Osteoblast (primary cell): ENCODE measurements around the gene HOXB13. TPM values are rescaled to one million over a fixed set of nuclear protein-coding genes. Genes with fewer than 3 reads are reported as not detected.
A peak's percentile ranks its signal among the peaks of the same experiment; 100 is the strongest.

Experiments
- DNase-seq: peaks from one replicate; pipeline ENCODE4 v3.0.0; 2011; ENCODE audit warnings: low spot score, mixed read lengths; ENCODE audit not compliant: insufficient read length; ENCODE audit errors: missing footprints
- H2AFZ ChIP-seq: 2 replicates; pipeline ENCODE4 v1.6.0; 2011; ENCODE audit warnings: mild to moderate bottlenecking, low read length
- H3K27ac ChIP-seq: 2 replicates; pipeline ENCODE4 v1.5.1; 2011; ENCODE audit warnings: mild to moderate bottlenecking, low read depth, low read length, moderate library complexity
- H3K27me3 ChIP-seq: 2 replicates; pipeline ENCODE4 v1.6.0; 2012; ENCODE audit warnings: mild to moderate bottlenecking, control low read depth, inconsistent platforms, low read length, moderate library complexity; ENCODE audit not compliant: insufficient read depth
- H3K36me3 ChIP-seq: 2 replicates; pipeline ENCODE4 v1.5.1; 2011; ENCODE audit warnings: mild to moderate bottlenecking, low read length, control low read depth, moderate library complexity; ENCODE audit not compliant: insufficient read depth
- H3K4me1 ChIP-seq: 2 replicates; pipeline ENCODE4 v1.5.1; 2011; ENCODE audit warnings: mild to moderate bottlenecking, low read length, control low read depth, moderate library complexity; ENCODE audit not compliant: insufficient read depth
- H3K4me2 ChIP-seq: 2 replicates; pipeline ENCODE4 v1.6.0; 2011; ENCODE audit warnings: mild to moderate bottlenecking, low read length; ENCODE audit not compliant: insufficient read depth
- H3K4me3 ChIP-seq: fragments of 200-600 bp; sonication (generic); 3 replicates; pipeline ENCODE4 v1.5.1; 2012; ENCODE audit warnings: mild to moderate bottlenecking, low read length, inconsistent platforms; ENCODE audit not compliant: insufficient read depth
- H3K79me2 ChIP-seq: 2 replicates; pipeline ENCODE4 v1.6.0; 2012; ENCODE audit warnings: mild to moderate bottlenecking, low read length, control low read depth, inconsistent platforms; ENCODE audit not compliant: insufficient read depth
- H3K9me3 ChIP-seq: 2 replicates; pipeline ENCODE4 v1.5.1; 2011; ENCODE audit warnings: low read depth, low read length, control low read depth
- H4K20me1 ChIP-seq: 2 replicates; pipeline ENCODE4 v1.6.0; 2012; ENCODE audit warnings: mild to moderate bottlenecking, low read length, control low read depth; ENCODE audit not compliant: insufficient read depth
- total RNA-seq: library from RNA; depleted of rRNA; stranded (reverse); fragments of >200 nt; gene quantifications from 2 replicates; pipeline ENCODE4 v1.2.3, GENCODE V29; 2012
- TF ChIP-seq, protein P1 (sequence below): IDR thresholded peaks from 2 replicates; pipeline ENCODE4 v1.5.1; 2011; ENCODE audit warnings: mild to moderate bottlenecking, low read depth, low read length, moderate library complexity; ENCODE audit errors: extremely low read depth

The HOXB13 gene
- total RNA-seq, 1 donor, result not detected

DNA sequence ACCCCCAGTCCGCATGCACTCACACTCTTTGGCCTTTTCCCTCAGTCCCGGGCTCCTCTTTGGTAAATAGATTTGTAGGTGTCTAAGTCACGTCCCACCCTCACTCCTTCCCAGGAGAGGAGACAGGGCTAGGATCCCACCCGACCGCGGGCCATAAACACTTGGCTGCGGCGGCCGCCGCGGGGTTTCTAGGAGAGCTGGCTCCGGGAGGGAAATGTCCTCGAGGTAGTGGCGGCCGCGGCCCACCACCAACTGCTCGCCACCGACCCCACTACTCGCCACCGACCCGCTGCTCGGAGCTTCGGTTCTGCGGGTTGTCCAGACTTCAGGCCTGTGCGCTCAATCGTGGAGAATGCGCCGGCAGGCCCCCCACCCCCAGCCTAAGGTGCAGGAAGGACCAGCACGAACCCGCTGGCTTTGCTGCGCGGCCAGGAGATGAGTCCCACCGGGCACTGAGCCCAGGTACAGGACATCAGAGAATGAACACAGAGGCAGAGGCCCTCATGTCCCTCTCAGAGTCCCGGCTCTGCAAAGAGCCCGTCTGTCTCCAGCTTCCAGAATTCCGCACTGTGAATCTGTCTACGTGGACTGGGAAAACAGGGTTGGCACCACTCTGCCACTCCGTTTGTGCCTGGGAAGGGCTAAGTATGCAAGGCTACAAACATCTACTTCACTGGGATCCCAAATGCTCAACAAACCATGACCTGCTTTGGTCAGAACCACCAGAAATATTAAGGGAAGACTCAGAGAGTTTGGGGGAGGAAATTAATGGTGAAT is 3.1 kb downstream of the HOXB13 start:
- TF ChIP-seq, protein P1, sequence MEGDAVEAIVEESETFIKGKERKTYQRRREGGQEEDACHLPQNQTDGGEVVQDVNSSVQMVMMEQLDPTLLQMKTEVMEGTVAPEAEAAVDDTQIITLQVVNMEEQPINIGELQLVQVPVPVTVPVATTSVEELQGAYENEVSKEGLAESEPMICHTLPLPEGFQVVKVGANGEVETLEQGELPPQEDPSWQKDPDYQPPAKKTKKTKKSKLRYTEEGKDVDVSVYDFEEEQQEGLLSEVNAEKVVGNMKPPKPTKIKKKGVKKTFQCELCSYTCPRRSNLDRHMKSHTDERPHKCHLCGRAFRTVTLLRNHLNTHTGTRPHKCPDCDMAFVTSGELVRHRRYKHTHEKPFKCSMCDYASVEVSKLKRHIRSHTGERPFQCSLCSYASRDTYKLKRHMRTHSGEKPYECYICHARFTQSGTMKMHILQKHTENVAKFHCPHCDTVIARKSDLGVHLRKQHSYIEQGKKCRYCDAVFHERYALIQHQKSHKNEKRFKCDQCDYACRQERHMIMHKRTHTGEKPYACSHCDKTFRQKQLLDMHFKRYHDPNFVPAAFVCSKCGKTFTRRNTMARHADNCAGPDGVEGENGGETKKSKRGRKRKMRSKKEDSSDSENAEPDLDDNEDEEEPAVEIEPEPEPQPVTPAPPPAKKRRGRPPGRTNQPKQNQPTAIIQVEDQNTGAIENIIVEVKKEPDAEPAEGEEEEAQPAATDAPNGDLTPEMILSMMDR, result no peak
- H3K27ac ChIP-seq, result no peak overlapping the region
- peaks cover 5% of the 10 kb centered on the region for H3K4me1 ChIP-seq
- H3K27me3 ChIP-seq, result peaks cover 100% of the 10 kb centered on the region
- no peaks in the 10 kb centered on the region for H3K36me3 ChIP-seq
- no peaks in the 10 kb centered on the region for H3K9me3 ChIP-seq
- H3K4me2 ChIP-seq, result peak overlapping the region; percentile 48
- H3K79me2 ChIP-seq, result no peaks in the 10 kb centered on the region
- H4K20me1 ChIP-seq, result peaks cover 3% of the 10 kb centered on the region
- no peak for DNase-seq
- H2AFZ ChIP-seq, result peak overlapping the region; percentile 22
- H3K4me3 ChIP-seq, result no peak overlapping the region

GRCh38 chr17:48725004-48725287 is 3.6 kb downstream of the HOXB13 start:
- peaks cover 5% of the 10 kb centered on the region for H3K4me1 ChIP-seq
- TF ChIP-seq, protein P1, result no peak
- H4K20me1 ChIP-seq, result peaks cover 3% of the 10 kb centered on the region
- DNase-seq, result no peak
- H3K4me2 ChIP-seq, result peak overlapping the region; percentile 48
- peak overlapping the region; percentile 22 for H2AFZ ChIP-seq
- H3K27ac ChIP-seq, result no peak overlapping the region
- no peaks in the 10 kb centered on the region for H3K36me3 ChIP-seq
- no peaks in the 10 kb centered on the region for H3K79me2 ChIP-seq
- H3K4me3 ChIP-seq, result no peak overlapping the region
- peaks cover 100% of the 10 kb centered on the region for H3K27me3 ChIP-seq
- H3K9me3 ChIP-seq, result no peaks in the 10 kb centered on the region

DNA sequence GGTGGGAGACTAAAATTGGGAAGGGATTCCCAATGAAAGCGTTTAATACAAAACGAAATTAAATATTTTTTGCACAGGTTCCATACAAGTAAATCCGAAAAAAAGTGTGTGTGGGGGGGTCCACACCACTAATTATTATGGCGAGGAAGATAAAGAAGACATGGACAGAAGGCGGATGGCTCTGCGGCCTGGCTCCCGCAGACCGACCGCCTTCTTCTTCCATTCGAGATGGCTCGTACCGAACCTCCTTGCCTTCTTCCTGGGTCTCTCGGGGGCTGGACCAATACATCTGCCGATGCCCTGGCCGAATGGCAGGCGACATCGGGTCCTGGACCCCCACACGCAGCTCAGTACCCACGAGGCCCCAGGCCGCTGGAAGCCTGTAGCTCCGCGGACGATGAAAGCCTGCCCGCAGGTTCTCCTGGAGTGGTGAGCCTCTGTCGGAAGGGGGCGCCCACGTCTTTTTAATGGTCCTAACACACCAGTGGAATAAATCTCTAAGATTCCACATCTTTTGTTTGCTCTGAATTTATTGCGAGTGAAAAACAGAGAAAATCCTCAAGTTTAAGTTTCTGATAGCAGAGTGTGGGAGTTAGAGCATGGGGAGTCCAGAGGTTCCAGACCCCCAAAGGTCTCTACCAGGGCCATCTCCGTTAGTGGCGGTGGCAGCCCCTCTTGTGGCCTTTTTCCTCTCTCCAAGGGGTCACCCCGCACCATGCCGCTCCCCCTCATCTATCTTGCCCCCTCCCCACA is 4.1 kb downstream of the HOXB13 start:
- Histone ChIP-seq H3K4me2 (peak overlapping the region; percentile 48), H3K36me3 (no peaks in the 10 kb centered on the region), H4K20me1 (peaks cover 3% of the 10 kb centered on the region), H3K27me3 (peaks cover 100% of the 10 kb centered on the region), H3K4me1 (peaks cover 5% of the 10 kb centered on the region), H3K4me3 (no peak overlapping the region), H3K9me3 (no peaks in the 10 kb centered on the region), H3K79me2 (no peaks in the 10 kb centered on the region), H3K27ac (no peak overlapping the region), H2AFZ (peak overlapping the region; percentile 51)
- TF ChIP-seq, protein P1, result peak; percentile 75
- peak; percentile 93 for DNase-seq
